ENCODE data around the gene MED9.

DNA sequence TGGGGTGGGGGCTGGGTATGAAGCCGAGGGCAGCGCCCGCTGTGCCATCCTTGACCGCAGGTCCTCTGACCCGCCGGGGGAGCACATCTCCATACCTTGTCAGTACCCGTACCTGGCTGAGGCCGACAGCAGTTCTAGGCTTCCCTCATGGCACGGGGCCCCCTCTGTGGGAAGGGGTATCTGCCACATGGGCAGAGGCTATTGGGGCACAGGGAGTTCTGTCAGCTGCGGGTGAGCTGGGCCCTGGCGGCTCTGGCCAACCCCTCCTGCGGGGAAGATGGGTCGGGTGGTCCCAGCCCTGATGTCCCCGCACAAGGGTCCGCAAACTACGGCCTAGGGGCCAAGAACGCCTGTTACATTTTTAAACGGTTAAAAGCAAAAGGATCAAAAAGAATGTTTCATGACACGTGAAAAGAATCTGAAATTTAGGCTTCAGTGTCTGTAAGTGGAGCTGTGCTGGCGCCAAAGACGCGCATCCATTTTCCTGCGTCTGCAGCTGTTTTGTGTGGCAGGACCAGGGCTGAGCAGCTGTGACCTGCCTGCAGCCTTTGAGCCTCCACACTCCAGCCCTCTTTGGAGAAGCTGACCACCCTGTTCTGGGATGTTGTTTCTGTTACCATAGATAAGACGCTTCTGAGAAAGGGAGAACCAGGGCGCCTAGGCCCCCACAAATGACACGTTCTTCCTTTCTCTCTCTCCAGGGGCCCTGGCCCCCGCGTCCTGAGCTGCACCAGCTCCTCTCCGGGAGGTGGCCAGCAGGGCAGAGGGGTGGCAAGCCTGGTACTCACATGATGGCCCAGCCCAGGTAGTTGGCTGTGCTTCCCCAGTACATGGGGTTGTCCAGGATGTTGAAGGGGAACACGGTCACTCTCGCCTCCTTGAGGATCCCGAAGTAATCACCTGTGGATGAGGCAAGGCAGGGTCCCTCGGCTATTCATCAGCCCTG, 32.1 kb downstream of the MED9 start:
- TF ChIP-seq, protein P1, sequence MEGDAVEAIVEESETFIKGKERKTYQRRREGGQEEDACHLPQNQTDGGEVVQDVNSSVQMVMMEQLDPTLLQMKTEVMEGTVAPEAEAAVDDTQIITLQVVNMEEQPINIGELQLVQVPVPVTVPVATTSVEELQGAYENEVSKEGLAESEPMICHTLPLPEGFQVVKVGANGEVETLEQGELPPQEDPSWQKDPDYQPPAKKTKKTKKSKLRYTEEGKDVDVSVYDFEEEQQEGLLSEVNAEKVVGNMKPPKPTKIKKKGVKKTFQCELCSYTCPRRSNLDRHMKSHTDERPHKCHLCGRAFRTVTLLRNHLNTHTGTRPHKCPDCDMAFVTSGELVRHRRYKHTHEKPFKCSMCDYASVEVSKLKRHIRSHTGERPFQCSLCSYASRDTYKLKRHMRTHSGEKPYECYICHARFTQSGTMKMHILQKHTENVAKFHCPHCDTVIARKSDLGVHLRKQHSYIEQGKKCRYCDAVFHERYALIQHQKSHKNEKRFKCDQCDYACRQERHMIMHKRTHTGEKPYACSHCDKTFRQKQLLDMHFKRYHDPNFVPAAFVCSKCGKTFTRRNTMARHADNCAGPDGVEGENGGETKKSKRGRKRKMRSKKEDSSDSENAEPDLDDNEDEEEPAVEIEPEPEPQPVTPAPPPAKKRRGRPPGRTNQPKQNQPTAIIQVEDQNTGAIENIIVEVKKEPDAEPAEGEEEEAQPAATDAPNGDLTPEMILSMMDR (IDR thresholded peaks at IDR 0.05), result no peak
- TF ChIP-seq ZFX (IDR thresholded peaks at IDR 0.05; ENCODE audit: borderline replicate concordance), result no peak
